ENCODE data around the gene CTIF. TPM values are rescaled to one million over a fixed set of nuclear protein-coding genes. Genes with fewer than 3 reads are reported as not detected.

Gene CTIF
- total RNA-seq, 1 experiment from 2014 or later = 95.8 TPM

DNA sequence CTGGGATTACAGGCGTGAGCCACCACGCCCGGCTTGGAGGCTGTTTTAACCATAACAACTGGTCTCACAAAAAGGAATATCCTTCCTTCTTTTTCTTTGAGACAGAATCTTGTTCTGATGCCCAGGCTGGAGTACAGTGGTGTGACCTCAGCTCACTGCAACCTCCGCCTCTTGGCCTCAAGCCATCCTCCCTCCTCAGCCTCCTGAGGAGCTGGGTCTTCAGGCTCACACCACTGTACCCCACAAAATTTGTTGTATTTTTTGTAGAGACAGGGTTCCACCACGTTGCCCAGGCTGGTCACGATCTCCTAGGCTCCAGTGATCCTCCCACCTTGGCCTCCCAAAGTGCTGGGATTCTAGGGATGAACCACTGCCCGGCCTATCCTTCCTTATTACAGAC lies 21.7 kb downstream of the CTIF start:
- intact Hi-C loops (cut with micrococcal nuclease) = no loop called here
- TF ChIP-seq, protein P1, sequence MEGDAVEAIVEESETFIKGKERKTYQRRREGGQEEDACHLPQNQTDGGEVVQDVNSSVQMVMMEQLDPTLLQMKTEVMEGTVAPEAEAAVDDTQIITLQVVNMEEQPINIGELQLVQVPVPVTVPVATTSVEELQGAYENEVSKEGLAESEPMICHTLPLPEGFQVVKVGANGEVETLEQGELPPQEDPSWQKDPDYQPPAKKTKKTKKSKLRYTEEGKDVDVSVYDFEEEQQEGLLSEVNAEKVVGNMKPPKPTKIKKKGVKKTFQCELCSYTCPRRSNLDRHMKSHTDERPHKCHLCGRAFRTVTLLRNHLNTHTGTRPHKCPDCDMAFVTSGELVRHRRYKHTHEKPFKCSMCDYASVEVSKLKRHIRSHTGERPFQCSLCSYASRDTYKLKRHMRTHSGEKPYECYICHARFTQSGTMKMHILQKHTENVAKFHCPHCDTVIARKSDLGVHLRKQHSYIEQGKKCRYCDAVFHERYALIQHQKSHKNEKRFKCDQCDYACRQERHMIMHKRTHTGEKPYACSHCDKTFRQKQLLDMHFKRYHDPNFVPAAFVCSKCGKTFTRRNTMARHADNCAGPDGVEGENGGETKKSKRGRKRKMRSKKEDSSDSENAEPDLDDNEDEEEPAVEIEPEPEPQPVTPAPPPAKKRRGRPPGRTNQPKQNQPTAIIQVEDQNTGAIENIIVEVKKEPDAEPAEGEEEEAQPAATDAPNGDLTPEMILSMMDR (IDR thresholded peaks at IDR 0.05; ENCODE audit: unreplicated experiment) = no peak
- CTCF ChIA-PET = no interaction called here
- Mint-ChIP-seq H3K9me3 (ENCODE audit: unreplicated experiment) (no peaks in the 10 kb centered on the region), H3K36me3 (ENCODE audit: insufficient read depth, unreplicated experiment) (peaks cover 12% of the 10 kb centered on the region), H3K4me1 (ENCODE audit: insufficient read depth, unreplicated experiment) (peaks cover 24% of the 10 kb centered on the region), H3K4me3 (ENCODE audit: unreplicated experiment) (no peak overlapping the region), H3K27me3 (ENCODE audit: insufficient read depth, unreplicated experiment) (no peaks in the 10 kb centered on the region), H3K27ac (ENCODE audit: low read depth, unreplicated experiment) (no peak overlapping the region)
- BruUV-seq (replicated peaks) = no TSS peak
- POLR2A ChIA-PET = interaction anchor here (0.7 kb wide), 1 partner anchor 17 kb away, joined by 3 read pairs; no protein-coding TSS in a partner anchor
- DNase-seq (ENCODE audit: unreplicated experiment) = no peak

DNA sequence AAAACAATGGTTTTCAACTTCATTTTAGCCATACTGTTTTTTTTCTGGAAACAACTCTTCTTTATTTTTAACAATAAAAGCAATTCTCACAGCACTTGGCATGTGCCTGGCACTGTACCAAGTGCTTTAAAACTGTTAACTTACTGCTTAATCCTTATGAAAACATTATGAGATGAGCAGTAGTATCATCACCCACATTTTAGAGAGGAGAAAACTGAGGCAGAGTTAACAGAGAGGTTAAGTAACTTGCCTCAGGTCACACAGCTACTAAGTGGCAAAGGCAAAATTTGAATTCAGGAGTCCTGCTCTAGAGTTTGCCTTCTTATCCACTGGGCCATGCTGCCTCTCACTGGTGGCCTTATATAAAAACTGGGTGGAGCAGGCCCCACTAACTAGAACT lies 23.2 kb downstream of the CTIF start:
- Mint-ChIP-seq H3K27me3 (ENCODE audit: insufficient read depth, unreplicated experiment) (no peaks in the 10 kb centered on the region), H3K36me3 (ENCODE audit: insufficient read depth, unreplicated experiment) (peaks cover 6% of the 10 kb centered on the region), H3K4me3 (ENCODE audit: unreplicated experiment) (no peak overlapping the region), H3K27ac (ENCODE audit: low read depth, unreplicated experiment) (peak overlapping the region; percentile 19), H3K4me1 (ENCODE audit: insufficient read depth, unreplicated experiment) (peaks cover 27% of the 10 kb centered on the region), H3K9me3 (ENCODE audit: unreplicated experiment) (no peaks in the 10 kb centered on the region)
- ChIA-PET POLR2A (no interaction called here), CTCF (no interaction called here)
- TF ChIP-seq, protein P1 (IDR thresholded peaks at IDR 0.05; ENCODE audit: unreplicated experiment) = no peak
- no peak for DNase-seq (ENCODE audit: unreplicated experiment)
- no TSS peak for BruUV-seq (replicated peaks)
- intact Hi-C loops (cut with micrococcal nuclease) = no loop called here

DNA sequence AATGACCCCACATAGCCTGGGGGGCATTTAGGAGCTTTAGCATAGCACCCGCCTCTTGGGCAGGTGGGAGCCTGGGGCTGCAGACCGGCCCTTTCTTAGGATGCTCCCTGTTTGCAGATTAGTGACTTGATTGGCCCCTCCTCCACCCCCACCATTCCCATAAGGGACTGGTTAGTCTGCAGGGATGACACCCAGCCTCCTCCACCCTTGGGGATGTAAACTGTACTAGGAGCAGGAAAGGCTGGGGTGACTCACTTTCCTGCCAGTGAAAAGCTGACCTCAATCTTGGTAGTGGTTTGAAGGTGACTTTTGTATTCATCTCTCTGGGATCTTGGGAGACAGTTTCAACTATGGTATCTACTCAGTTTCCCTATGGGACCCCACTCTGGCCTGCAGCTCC lies 24.2 kb downstream of the CTIF start:
- Mint-ChIP-seq H3K27ac (ENCODE audit: low read depth, unreplicated experiment) (peak overlapping the region; percentile 85), H3K4me1 (ENCODE audit: insufficient read depth, unreplicated experiment) (peaks cover 27% of the 10 kb centered on the region), H3K27me3 (ENCODE audit: insufficient read depth, unreplicated experiment) (no peaks in the 10 kb centered on the region), H3K4me3 (ENCODE audit: unreplicated experiment) (no peak overlapping the region), H3K9me3 (ENCODE audit: unreplicated experiment) (no peaks in the 10 kb centered on the region), H3K36me3 (ENCODE audit: insufficient read depth, unreplicated experiment) (peaks cover 6% of the 10 kb centered on the region)
- intact Hi-C loops (cut with micrococcal nuclease) = no loop called here
- DNase-seq (ENCODE audit: unreplicated experiment) = peak; percentile 79
- ChIA-PET POLR2A (interaction anchor here (1.2 kb wide), 1 partner anchor 24 kb away, joined by 3 read pairs; the partner anchor contains the start of gene CTIF), CTCF (no interaction called here)
- TF ChIP-seq, protein P1 (IDR thresholded peaks at IDR 0.05; ENCODE audit: unreplicated experiment) = no peak
- no TSS peak for BruUV-seq (replicated peaks)

DNA sequence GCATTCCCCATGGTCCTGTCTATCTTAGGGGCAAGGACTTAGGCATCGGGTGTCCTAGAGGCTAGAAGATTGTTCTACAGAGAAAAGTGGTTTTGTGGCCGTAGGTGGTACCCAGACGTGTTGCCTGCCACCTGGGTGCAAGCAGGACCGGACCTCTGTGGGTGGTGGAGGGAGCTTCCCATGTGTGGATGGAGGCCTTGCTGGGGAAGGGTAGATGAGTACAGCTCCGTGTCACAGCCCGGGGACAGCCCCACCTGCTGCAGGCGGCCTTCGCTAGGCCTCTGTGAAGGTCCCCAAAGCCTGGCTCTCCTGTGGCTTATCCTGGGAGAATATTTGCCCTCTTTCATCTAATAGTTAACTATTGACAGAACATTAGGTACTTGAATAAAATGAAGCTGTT lies 25.3 kb downstream of the CTIF start:
- TF ChIP-seq, protein P1 (IDR thresholded peaks at IDR 0.05; ENCODE audit: unreplicated experiment) = no peak
- no TSS peak for BruUV-seq (replicated peaks)
- H3K27me3 Mint-ChIP-seq (ENCODE audit: insufficient read depth, unreplicated experiment) = no peaks in the 10 kb centered on the region
- H3K4me3 Mint-ChIP-seq (ENCODE audit: unreplicated experiment) = no peak overlapping the region
- no peak for DNase-seq (ENCODE audit: unreplicated experiment)
- CTCF ChIA-PET = interaction anchor here (0.6 kb wide), 2 partner anchors 88 to 100 kb away, joined by 3 read pairs; no protein-coding TSS in a partner anchor
- H3K36me3 Mint-ChIP-seq (ENCODE audit: insufficient read depth, unreplicated experiment) = peaks cover 6% of the 10 kb centered on the region
- H3K27ac Mint-ChIP-seq (ENCODE audit: low read depth, unreplicated experiment) = peak overlapping the region; percentile 85
- H3K9me3 Mint-ChIP-seq (ENCODE audit: unreplicated experiment) = no peaks in the 10 kb centered on the region
- POLR2A ChIA-PET = interaction anchor here (0.6 to 0.8 kb wide), 2 partner anchors 9 to 616 kb away, joined by 3 read pairs; no protein-coding TSS in a partner anchor
- intact Hi-C loops (cut with micrococcal nuclease) = no loop called here
- peaks cover 25% of the 10 kb centered on the region for H3K4me1 Mint-ChIP-seq (ENCODE audit: insufficient read depth, unreplicated experiment)

All from MCF 10A (cell line).